Caco-2 (cell line): ENCODE data around the gene SMC3. TPM values are rescaled to one million over a fixed set of nuclear protein-coding genes. Genes with fewer than 3 reads are reported as not detected.

Experiments used
- Bru-seq: library from RNA; stranded (reverse); fragments of 400-500 nt; gene quantifications from one replicate; lab custom pipeline; 2021; lab: Mats Ljungman, UMichigan
- BruChase-seq, 2 experiments: library from RNA; stranded (reverse); fragments of 400-500 nt; gene quantifications; one replicate each; lab custom pipeline; 2021; lab: Mats Ljungman, UMichigan
- BruUV-seq: library from RNA; stranded (reverse); fragments of 400-500 nt; replicated peaks from 2 replicates; lab custom pipeline; 2021; lab: Mats Ljungman, UMichigan
- CTCF ChIA-PET: fragments of 300-600 bp; sonication (Branson Sonifier 250); formaldehyde crosslinking; loops from one replicate; lab custom pipeline; 2022; ENCODE audit warnings: antibody characterized with exemption; lab: Charles Lee
- POLR2A ChIA-PET: fragments of 300-600 bp; sonication (Branson Sonifier 250); formaldehyde crosslinking; loops from one replicate; lab custom pipeline; 2022; ENCODE audit warnings: antibody characterized with exemption; lab: Charles Lee
- DNase-seq, 2 experiments: peaks; one replicate each; pipeline versions ENCODE4 v3.0.0 to v3.0.0-alpha.2; 2020 to 2022
- H3K27me3 ChIP-seq: replicated peaks from 2 replicates; pipeline ENCODE4 v1.6.0; 2011; ENCODE audit warnings: low read length; ENCODE audit not compliant: control insufficient read depth, insufficient read depth
- H3K36me3 ChIP-seq: 2 replicates; pipeline ENCODE4 v1.5.1; 2011; ENCODE audit warnings: low read length; ENCODE audit not compliant: control insufficient read depth, insufficient read depth
- H3K4me1 ChIP-seq: fragments of 250-450 bp; sonication (Bioruptor Pico); 2 replicates; pipeline ENCODE4 v1.5.1; 2020; ENCODE audit warnings: mild to moderate bottlenecking
- H3K4me3 ChIP-seq: 2 replicates; pipeline ENCODE4 v1.5.1; 2011; ENCODE audit warnings: low read depth, mild to moderate bottlenecking, control low read depth, low read length
- H3K9me3 ChIP-seq: fragments of 250-450 bp; sonication (Bioruptor Pico); 2 replicates; pipeline ENCODE4 v1.5.1; 2020; ENCODE audit warnings: mild to moderate bottlenecking, moderate library complexity
- H3K27ac Mint-ChIP-seq: one replicate; pipeline ENCODE4 v1.8.0; 2022; ENCODE audit warnings: mixed read lengths; ENCODE audit not compliant: unreplicated experiment
- H3K27me3 Mint-ChIP-seq: one replicate; pipeline ENCODE4 v1.8.0; 2022; ENCODE audit warnings: mixed read lengths; ENCODE audit not compliant: insufficient read depth, unreplicated experiment
- H3K36me3 Mint-ChIP-seq: one replicate; pipeline ENCODE4 v1.8.0; 2022; ENCODE audit warnings: mild to moderate bottlenecking, mixed read lengths; ENCODE audit not compliant: insufficient read depth, unreplicated experiment
- H3K4me1 Mint-ChIP-seq: one replicate; pipeline ENCODE4 v1.8.0; 2022; ENCODE audit warnings: low read depth, mixed read lengths; ENCODE audit not compliant: unreplicated experiment
- H3K4me3 Mint-ChIP-seq: one replicate; pipeline ENCODE4 v1.8.0; 2022; ENCODE audit warnings: mild to moderate bottlenecking, moderate library complexity, mixed read lengths; ENCODE audit not compliant: unreplicated experiment
- H3K9me3 Mint-ChIP-seq: one replicate; pipeline ENCODE4 v1.8.0; 2022; ENCODE audit warnings: mixed read lengths; ENCODE audit not compliant: unreplicated experiment
- intact Hi-C: fragments of 100-400 bp; cut with micrococcal nuclease; formaldehyde crosslinking; loops from one replicate; pipeline ENCODE4 v1.10.0; 2022; ENCODE audit not compliant: unreplicated experiment
- long read RNA-seq: library from polyadenylated mRNA; stranded (forward); transcript quantifications from one replicate; pipeline ENCODE4 v2.0.0, GENCODE V29; 2022
- total RNA-seq: library from RNA; stranded (reverse); gene quantifications from 2 replicates; pipeline ENCODE4 v1.2.3, GENCODE V29; 2022
- TF ChIP-seq, protein P1 (sequence below), 2 experiments: fragments of 200-600 bp in 1 of 2; IDR thresholded peaks; 1 replicate in 1 of 2; 2 replicates in 1 of 2; pipeline versions ENCODE4 v1.5.1 to v1.8.0; 2011 to 2022; ENCODE audit warnings: antibody characterized with exemption in 1 of 2, control low read depth in 1 of 2, inconsistent platforms in 1 of 2, low read depth in 1 of 2, low read length in 1 of 2, mild to moderate bottlenecking in 1 of 2, moderate library complexity in 1 of 2; ENCODE audit not compliant: insufficient read depth in 1 of 2, severe bottlenecking in 1 of 2, unreplicated experiment in 1 of 2

The SMC3 gene
- total RNA-seq (91.4 and 95.7 TPM in 2 replicates), Bru-seq, nascent RNA (percentile 96 among the genes with signal in this experiment), BruChase-seq, experiment 1, labeled RNA remaining after a 2-hour chase (percentile 97 among the genes with signal in this experiment), BruChase-seq, experiment 2, labeled RNA remaining after a 6-hour chase (percentile 98 among the genes with signal in this experiment)
- long read RNA-seq, full-length matches to known transcripts: 212 of 246 reads
- long read RNA-seq, partial matches to known transcripts: 29 of 246 reads
- long read RNA-seq, other reads (novel, unspliced or antisense): 5 of 246 reads

DNA sequence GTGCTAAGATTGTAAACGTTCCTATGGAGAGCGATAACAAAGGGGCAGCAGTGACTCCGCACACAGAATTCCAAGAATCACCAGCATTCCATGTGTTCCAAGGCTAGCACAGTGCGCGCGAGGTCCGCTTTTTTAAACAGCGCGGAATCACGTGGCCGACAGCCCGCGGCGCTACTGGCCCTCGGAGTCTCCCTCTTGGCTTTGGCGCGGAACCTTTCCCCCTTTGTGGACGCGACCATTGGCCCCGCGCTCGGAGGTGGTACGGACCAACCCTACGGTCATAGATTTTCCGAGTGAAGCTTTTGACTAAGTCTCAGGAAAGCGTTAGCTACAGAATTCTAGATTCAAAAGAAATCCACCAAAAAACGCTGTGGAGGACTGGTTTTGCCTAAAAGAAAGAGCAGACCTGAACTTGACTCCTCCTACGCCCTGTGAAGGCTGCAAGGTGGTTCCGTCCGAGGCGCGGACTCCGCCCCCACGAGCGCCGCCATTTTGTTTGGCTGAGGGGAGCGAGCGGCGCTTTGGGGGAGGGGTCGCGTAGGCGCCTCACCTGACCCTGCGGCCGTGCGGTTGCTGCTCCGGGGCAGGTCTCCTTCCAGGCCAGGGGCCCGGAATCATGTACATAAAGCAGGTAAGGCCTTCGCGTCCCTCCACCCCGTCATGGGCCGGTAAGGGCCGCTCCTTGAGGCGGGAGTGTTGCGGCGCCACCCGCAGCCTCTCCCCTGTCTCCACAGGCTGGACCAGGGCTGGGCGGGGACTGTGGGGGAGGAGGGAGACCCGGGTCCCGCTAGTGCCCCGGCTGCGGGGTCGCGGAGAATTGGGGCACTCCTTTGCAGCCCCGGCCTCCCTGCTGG, at the start of gene SMC3:
SMC3 (plus strand) TSS at position 495 of the 854 bp plus-strand sequence; CDS start at position 617, 122 bp downstream.
- BruUV-seq: no TSS peak
- intact Hi-C loops: loop anchor here (1.0 to 5.0 kb wide), 4 partner anchors 11 to 360 kb away; partner anchors contain the start of gene MXI1
- no peaks in the 10 kb centered on the region for H3K9me3 Mint-ChIP-seq

DNA sequence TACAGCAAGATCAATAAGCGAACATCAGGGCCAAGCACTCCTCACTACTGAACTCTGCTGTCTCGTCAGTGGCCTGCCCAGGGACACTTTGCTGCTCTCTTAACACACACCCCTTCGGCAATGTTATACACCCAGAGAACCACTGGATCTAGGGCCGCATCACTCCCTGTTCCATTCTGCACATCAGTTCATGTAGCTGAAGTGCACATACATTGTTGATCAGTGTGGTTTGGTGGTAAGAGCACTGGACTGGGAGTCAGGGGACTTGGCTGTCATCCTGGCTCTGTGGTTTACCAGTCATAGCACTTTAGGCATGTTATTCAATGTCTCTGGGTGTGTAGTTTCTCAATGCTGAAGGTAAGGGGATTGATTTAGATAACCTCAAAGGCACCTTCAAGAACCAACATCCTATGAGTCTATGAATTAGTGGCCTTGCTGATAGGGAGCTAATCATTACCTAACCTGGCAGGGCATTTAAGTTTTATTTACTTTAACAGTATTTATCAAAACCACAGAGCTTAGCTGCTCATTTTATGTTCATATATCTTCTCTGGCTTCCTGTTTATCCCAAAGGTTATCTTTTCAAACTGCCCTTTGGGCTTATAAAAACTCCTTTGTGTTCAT, 45.0 kb upstream of the SMC3 start:
- Mint-ChIP-seq H3K4me1 (peaks cover 15% of the 10 kb centered on the region), H3K36me3 (no peaks in the 10 kb centered on the region), H3K27me3 (no peaks in the 10 kb centered on the region), H3K4me3 (no peak overlapping the region), H3K9me3 (no peaks in the 10 kb centered on the region), H3K27ac (no peak overlapping the region)
- TF ChIP-seq, protein P1, sequence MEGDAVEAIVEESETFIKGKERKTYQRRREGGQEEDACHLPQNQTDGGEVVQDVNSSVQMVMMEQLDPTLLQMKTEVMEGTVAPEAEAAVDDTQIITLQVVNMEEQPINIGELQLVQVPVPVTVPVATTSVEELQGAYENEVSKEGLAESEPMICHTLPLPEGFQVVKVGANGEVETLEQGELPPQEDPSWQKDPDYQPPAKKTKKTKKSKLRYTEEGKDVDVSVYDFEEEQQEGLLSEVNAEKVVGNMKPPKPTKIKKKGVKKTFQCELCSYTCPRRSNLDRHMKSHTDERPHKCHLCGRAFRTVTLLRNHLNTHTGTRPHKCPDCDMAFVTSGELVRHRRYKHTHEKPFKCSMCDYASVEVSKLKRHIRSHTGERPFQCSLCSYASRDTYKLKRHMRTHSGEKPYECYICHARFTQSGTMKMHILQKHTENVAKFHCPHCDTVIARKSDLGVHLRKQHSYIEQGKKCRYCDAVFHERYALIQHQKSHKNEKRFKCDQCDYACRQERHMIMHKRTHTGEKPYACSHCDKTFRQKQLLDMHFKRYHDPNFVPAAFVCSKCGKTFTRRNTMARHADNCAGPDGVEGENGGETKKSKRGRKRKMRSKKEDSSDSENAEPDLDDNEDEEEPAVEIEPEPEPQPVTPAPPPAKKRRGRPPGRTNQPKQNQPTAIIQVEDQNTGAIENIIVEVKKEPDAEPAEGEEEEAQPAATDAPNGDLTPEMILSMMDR (IDR thresholded peaks at IDR 0.05; ENCODE audit: insufficient read depth in 1 of 2, low read depth in 1 of 2, low read length in 1 of 2, severe bottlenecking in 1 of 2, unreplicated experiment in 1 of 2): no peak
- Histone ChIP-seq H3K36me3 (no peaks in the 10 kb centered on the region), H3K4me3 (no peak overlapping the region), H3K9me3 (no peaks in the 10 kb centered on the region), H3K4me1 (peaks cover 30% of the 10 kb centered on the region), H3K27me3 (no peaks in the 10 kb centered on the region)
- intact Hi-C loops: loop anchor here (2.0 kb wide), 1 partner anchor 66 kb away; no protein-coding TSS in a partner anchor
- CTCF ChIA-PET: interaction anchor here (0.6 to 1.3 kb wide), 4 partner anchors 11 to 168 kb away, joined by 3 to 5 read pairs (median 4); no protein-coding TSS in a partner anchor
- DNase-seq: peak in 1 of 2 experiments; percentile 45
- BruUV-seq: no TSS peak
- POLR2A ChIA-PET: interaction anchor here (0.5 to 1.0 kb wide), 3 partner anchors 24 to 217 kb away, joined by 3 read pairs; partner anchors contain the start of gene SMNDC1

More for the DNA sequence above, at the start of gene SMC3:
- DNase-seq: peak; percentile 96 to 98
- H3K36me3 ChIP-seq: no peaks in the 10 kb centered on the region; the same call in 1 of the 2 replicates
- H3K27me3 ChIP-seq: no peaks in the 10 kb centered on the region
- H3K9me3 ChIP-seq: no peaks in the 10 kb centered on the region
- ChIA-PET POLR2A (interaction anchor here (0.5 to 0.8 kb wide), 2 partner anchors 262 to 484 kb away, joined by 3 read pairs; partner anchors contain the start of gene SMNDC1), CTCF (interaction anchor here (0.8 kb wide), 1 partner anchor 16 kb away, joined by 3 read pairs; no protein-coding TSS in a partner anchor)
- Mint-ChIP-seq H3K4me1 (peaks cover 16% of the 10 kb centered on the region), H3K27me3 (no peaks in the 10 kb centered on the region), H3K4me3 (peak within 1 kb of the TSS; percentile 90), H3K36me3 (peaks cover 36% of the 10 kb centered on the region), H3K27ac (peak within 1 kb of the TSS; percentile 100)
- H3K4me1 ChIP-seq: peaks cover 30% of the 10 kb centered on the region
- TF ChIP-seq, protein P1 (IDR thresholded peaks at IDR 0.05; ENCODE audit: insufficient read depth in 1 of 2, low read depth in 1 of 2, low read length in 1 of 2, severe bottlenecking in 1 of 2, unreplicated experiment in 1 of 2): no peak
- H3K4me3 ChIP-seq: peak within 1 kb of the TSS; percentile 82
